Stimulated activated naive CD8-positive, alpha-beta T cell treated with anti-CD3 and anti-CD28 coated beads, Interleukin-15, Interleukin-2, amounts not matched to agents 100 ng/mL and 50 ng/mL, for 24 hours (primary cell): ENCODE data around the gene CAMKMT.

Experiments
- H3K27ac Mint-ChIP-seq: one replicate; pipeline ENCODE4 v1.8.0; 2021; ENCODE audit warnings: mild to moderate bottlenecking, mixed read lengths
- H3K27me3 Mint-ChIP-seq: one replicate; pipeline ENCODE4 v1.8.0; 2021; ENCODE audit warnings: mixed read lengths
- H3K36me3 Mint-ChIP-seq: one replicate; pipeline ENCODE4 v1.8.0; 2021; ENCODE audit warnings: low read depth, mixed read lengths
- H3K4me1 Mint-ChIP-seq: one replicate; pipeline ENCODE4 v1.8.0; 2021; ENCODE audit warnings: low read depth, mixed read lengths
- H3K4me3 Mint-ChIP-seq: one replicate; pipeline ENCODE4 v1.8.0; 2021; ENCODE audit warnings: mild to moderate bottlenecking, mixed read lengths
- H3K9me3 Mint-ChIP-seq: one replicate; pipeline ENCODE4 v1.8.0; 2021; ENCODE audit warnings: mixed read lengths

Gene CAMKMT

GRCh38 chr2:44789971-44790721, 428.4 kb downstream of the CAMKMT start:
- H3K4me3 Mint-ChIP-seq: no peak overlapping the region
- no peak overlapping the region for H3K27ac Mint-ChIP-seq
- peaks cover 9% of the 10 kb centered on the region for H3K9me3 Mint-ChIP-seq
- peaks cover 42% of the 10 kb centered on the region for H3K27me3 Mint-ChIP-seq
- no peaks in the 10 kb centered on the region for H3K4me1 Mint-ChIP-seq
- no peaks in the 10 kb centered on the region for H3K36me3 Mint-ChIP-seq

GRCh38 chr2:44793322-44793870, 431.6 kb downstream of the CAMKMT start:
- no peaks in the 10 kb centered on the region for H3K36me3 Mint-ChIP-seq
- no peak overlapping the region for H3K4me3 Mint-ChIP-seq
- no peaks in the 10 kb centered on the region for H3K4me1 Mint-ChIP-seq
- H3K27me3 Mint-ChIP-seq: peaks cover 61% of the 10 kb centered on the region
- no peak overlapping the region for H3K27ac Mint-ChIP-seq
- H3K9me3 Mint-ChIP-seq: peaks cover 9% of the 10 kb centered on the region

- Mint-ChIP-seq H3K4me1 (peaks cover 10% of the 10 kb centered on the region), H3K27me3 (peaks cover 81% of the 10 kb centered on the region), H3K9me3 (peaks cover 5% of the 10 kb centered on the region), H3K36me3 (no peaks in the 10 kb centered on the region), H3K4me3 (no peak overlapping the region), H3K27ac (no peak overlapping the region)
Measured at GRCh38 chr2:44796771-44797170, 435.0 kb downstream of the CAMKMT start.

GRCh38 chr2:44798139-44798659, 436.5 kb downstream of the CAMKMT start:
- Mint-ChIP-seq H3K9me3 (no peaks in the 10 kb centered on the region), H3K27me3 (peaks cover 77% of the 10 kb centered on the region), H3K27ac (no peak overlapping the region), H3K4me1 (peaks cover 14% of the 10 kb centered on the region), H3K36me3 (no peaks in the 10 kb centered on the region), H3K4me3 (no peak overlapping the region)

GRCh38 chr2:44799105-44799504, 437.4 kb downstream of the CAMKMT start:
- H3K4me3 Mint-ChIP-seq: no peak overlapping the region
- no peaks in the 10 kb centered on the region for H3K36me3 Mint-ChIP-seq
- no peaks in the 10 kb centered on the region for H3K9me3 Mint-ChIP-seq
- H3K27ac Mint-ChIP-seq: no peak overlapping the region
- peaks cover 78% of the 10 kb centered on the region for H3K27me3 Mint-ChIP-seq
- peaks cover 14% of the 10 kb centered on the region for H3K4me1 Mint-ChIP-seq

- Mint-ChIP-seq H3K27me3 (peaks cover 80% of the 10 kb centered on the region), H3K36me3 (no peaks in the 10 kb centered on the region), H3K9me3 (no peaks in the 10 kb centered on the region), H3K4me1 (peaks cover 14% of the 10 kb centered on the region), H3K27ac (no peak overlapping the region), H3K4me3 (no peak overlapping the region)
Measured at GRCh38 chr2:44799754-44800153, 438.0 kb downstream of the CAMKMT start.

GRCh38 chr2:44801289-44801840, 439.6 kb downstream of the CAMKMT start:
- Mint-ChIP-seq H3K9me3 (no peaks in the 10 kb centered on the region), H3K27me3 (peaks cover 84% of the 10 kb centered on the region), H3K36me3 (no peaks in the 10 kb centered on the region), H3K4me3 (no peak overlapping the region), H3K27ac (no peak overlapping the region), H3K4me1 (peaks cover 14% of the 10 kb centered on the region)

GRCh38 chr2:44801841-44802776, 440.4 kb downstream of the CAMKMT start:
- H3K4me1 Mint-ChIP-seq: peaks cover 14% of the 10 kb centered on the region
- H3K36me3 Mint-ChIP-seq: no peaks in the 10 kb centered on the region
- no peak overlapping the region for H3K27ac Mint-ChIP-seq
- H3K27me3 Mint-ChIP-seq: peaks cover 91% of the 10 kb centered on the region
- H3K4me3 Mint-ChIP-seq: peak overlapping the region; percentile 64
- no peaks in the 10 kb centered on the region for H3K9me3 Mint-ChIP-seq

- Mint-ChIP-seq H3K36me3 (no peaks in the 10 kb centered on the region), H3K27ac (no peak overlapping the region), H3K4me3 (no peak overlapping the region), H3K9me3 (no peaks in the 10 kb centered on the region), H3K27me3 (peaks cover 93% of the 10 kb centered on the region), H3K4me1 (peaks cover 14% of the 10 kb centered on the region)
Measured at GRCh38 chr2:44802777-44803424, 441.2 kb downstream of the CAMKMT start.

GRCh38 chr2:44804406-44805265, 442.9 kb downstream of the CAMKMT start:
- H3K4me1 Mint-ChIP-seq: peaks cover 14% of the 10 kb centered on the region
- no peaks in the 10 kb centered on the region for H3K9me3 Mint-ChIP-seq
- H3K4me3 Mint-ChIP-seq: no peak overlapping the region
- peak overlapping the region; percentile 33 for H3K27ac Mint-ChIP-seq
- H3K27me3 Mint-ChIP-seq: peaks cover 95% of the 10 kb centered on the region
- no peaks in the 10 kb centered on the region for H3K36me3 Mint-ChIP-seq

- no peaks in the 10 kb centered on the region for H3K9me3 Mint-ChIP-seq
- no peak overlapping the region for H3K27ac Mint-ChIP-seq
- H3K27me3 Mint-ChIP-seq: peaks cover 94% of the 10 kb centered on the region
- no peak overlapping the region for H3K4me3 Mint-ChIP-seq
- H3K36me3 Mint-ChIP-seq: no peaks in the 10 kb centered on the region
- H3K4me1 Mint-ChIP-seq: peaks cover 14% of the 10 kb centered on the region
Measured at GRCh38 chr2:44805401-44806235, 443.9 kb downstream of the CAMKMT start.

- Mint-ChIP-seq H3K36me3 (no peaks in the 10 kb centered on the region), H3K27me3 (peaks cover 93% of the 10 kb centered on the region), H3K4me3 (no peak overlapping the region), H3K9me3 (no peaks in the 10 kb centered on the region), H3K27ac (no peak overlapping the region), H3K4me1 (no peaks in the 10 kb centered on the region)
Measured at GRCh38 chr2:44807201-44808025, 445.7 kb downstream of the CAMKMT start.
